Suppressor macrophage treated with lipopolysaccharide for 1 hour (primary cell): Measurements from ENCODE around the gene MAD2L1.

Experiments used
- DNase-seq, 3 donors: peaks; one replicate each; pipeline ENCODE4 v3.0.0-alpha.2; 2020 to 2022

Gene MAD2L1

DNA sequence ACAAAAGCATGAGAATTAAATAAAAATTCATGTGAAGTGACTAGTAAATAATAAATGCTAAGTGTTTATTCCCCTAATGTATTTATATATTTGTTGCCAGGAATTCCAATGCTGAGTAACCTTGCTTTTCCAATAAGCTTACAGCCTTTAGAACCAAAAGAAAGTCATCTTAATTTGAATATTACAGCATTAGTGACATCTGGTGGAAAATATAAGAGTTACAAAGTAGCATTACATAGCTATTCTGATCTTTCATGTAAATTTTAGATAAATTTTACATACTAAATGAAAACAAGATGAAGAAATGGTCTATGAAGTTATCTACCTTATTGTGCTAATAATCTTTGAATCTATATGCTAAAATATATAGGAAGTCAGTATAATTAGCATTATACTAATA is 10.4 kb downstream of the MAD2L1 start:
- peak in 2 of 3 donors; percentile 41 to 54 for DNase-seq

DNA sequence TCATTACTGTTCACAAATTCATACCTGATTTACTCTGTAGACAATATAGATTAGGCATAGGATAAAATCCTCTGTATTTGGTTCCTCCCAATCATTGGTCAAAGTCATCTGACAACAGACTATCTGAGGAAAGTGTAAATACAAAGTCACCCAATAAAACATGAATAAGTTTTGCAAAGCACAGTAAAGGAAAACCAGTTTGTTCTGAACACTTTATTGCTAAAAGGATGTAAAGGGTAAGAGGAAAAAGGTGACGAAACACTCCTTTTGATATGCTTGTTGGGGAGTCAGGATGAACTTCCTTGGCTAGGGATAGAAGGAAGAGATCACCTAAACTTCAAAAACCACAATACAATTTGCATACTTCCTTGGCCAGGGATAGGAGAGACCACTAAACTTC is 10.9 kb downstream of the MAD2L1 start:
- no peak for DNase-seq

DNA sequence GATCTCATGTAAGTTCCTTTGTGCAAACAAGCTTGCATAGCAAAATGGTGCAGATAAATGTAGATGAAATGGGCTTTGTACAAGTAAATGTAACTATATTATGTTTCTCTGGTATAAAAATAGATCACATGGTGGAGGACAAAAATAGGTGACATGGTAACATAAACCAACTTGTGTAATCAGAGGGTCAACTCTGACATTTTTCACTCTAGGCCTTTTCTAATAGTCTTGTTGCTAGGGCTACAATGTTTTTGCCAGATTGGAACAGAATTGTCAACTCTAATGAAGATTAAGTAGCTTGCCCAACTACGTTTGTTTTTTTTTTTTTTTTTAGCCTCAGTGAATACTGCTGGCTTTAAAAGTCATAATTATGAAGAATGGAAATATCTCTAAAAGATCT is 11.5 kb downstream of the MAD2L1 start:
- DNase-seq = no peak

DNA sequence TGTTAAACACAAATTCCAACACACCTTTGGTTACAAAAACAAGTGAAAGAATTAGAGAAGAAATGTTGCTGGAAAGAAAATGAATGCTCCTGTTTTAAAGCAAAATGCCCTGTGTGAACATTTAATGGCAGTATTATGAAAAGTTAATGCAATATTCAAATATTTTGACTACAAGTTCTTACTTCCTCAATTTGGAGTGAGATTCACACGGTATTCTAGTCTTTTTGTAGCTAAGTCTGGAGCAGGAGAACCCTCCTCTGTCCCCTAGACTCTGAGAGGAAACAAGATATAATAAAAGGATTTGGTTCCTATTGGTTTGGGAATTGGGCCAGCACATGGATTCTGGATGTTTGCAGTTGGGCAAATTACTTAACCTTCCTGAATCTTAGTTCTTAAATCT is 12.7 kb downstream of the MAD2L1 start:
- DNase-seq = peak; percentile 17 to 54 (median 53)

DNA sequence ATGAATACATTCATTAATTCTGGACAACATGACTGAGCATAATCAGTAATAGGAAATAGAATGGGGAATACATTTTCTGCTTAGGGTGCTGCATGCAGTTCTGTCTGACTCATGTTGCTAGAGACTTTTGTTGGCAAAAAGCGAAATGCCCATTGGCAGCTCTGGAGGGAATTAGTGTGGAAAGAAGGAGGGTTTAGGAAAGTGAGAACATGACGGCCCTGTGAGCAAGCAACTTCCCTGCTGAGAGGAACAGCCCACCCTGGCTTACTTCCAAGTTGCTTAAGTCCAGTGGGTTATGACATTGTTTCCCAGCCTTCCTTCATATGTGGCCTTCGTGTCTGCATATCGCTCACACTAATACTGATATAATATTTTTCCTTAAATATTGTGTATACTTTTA is 13.8 kb downstream of the MAD2L1 start:
- DNase-seq = peak; percentile 89 to 95 (median 91)

DNA sequence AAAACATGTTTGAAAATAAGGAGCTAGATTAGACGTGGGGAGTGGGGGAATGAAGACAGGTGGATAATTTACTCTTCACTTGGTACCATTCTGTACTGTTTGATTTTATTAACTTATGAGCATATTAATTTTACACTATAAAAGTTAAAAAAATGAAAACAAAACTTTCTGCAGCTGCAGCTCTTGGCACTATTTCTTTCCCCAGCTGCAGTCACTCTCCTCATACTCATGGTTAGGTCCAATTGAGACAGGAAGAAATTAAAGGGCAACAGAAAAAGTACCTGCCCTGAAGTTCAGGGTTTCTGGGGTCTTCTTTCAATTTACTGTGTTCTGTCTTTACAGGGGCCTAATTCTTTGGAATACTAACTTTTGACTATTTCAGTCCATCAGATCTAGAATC is 15.4 kb downstream of the MAD2L1 start:
- no peak for DNase-seq

DNA sequence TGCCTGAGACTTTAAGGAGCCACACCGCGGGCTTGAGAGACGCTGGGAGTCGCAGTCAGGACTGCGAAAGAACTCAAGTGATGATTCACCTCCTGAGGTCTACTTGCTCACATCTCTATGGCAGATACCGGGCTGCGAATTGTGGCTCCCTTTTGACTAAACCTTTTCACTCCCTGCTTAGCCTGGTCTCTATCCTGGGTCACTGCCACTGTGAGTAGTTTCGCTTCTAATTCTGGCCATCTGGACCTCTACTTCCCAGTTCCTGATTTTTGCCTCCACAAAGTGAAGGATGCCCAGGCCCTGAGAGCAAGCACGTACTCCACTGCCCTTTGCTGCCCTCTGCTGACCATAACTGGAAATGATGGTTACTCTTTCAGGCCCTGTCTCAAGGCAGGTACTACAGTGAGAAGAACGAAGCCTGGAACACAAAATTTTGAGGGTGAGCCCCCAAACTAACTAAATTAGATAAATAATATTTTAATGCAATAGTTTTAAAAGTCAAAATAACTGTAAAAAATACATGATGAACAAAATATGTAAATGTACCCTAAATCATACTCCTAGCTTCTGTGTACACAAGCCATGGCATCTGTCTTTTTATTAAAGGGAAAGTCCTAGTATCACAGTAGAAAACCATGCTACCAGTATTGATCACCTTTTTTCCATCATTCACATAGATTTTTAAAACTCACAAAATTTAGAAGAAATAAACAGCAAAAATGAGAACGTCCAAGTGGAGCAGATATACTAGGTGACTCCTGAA is 16.7 kb downstream of the MAD2L1 start:
- DNase-seq = peak; percentile 88 to 92 (median 89)

DNA sequence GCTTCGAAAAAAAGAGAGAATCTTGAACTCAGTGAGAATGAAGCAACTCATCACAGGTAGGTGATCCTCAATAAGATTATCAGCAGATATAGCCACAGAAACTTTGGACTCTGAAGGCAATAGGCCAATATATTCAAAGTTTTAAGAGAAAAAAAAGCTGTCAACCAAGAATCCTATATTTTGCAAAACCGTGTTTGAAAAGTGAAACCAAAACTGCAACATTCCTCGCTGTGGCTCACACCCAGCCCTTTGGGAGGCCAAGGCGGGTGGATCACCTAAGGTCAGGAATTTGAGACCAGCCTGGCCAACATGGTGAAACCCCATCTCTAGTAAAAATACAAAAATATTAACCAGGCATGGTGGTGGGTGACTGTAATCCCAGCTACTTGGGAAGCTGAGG is 22.8 kb downstream of the MAD2L1 start:
- DNase-seq = no peak

DNA sequence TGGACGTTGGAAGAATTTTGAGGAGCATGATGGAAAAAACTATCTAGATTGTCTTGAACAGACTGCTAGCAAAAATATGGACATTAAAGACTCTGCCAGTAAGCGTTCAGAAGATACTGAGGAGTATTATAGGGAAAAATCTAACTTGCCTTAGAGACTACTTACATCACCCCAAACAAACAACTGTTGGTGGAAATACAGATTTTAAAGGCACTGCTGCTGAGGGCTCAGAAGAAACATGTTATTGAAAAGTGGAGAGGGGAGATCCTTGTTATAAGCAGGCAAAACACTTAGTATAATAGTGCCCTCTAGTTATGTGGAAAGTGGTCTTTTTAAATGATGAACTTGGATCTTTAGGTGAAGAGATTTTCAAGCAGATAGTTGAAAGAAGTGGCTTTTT is 29.2 kb downstream of the MAD2L1 start:
- no peak for DNase-seq

DNA sequence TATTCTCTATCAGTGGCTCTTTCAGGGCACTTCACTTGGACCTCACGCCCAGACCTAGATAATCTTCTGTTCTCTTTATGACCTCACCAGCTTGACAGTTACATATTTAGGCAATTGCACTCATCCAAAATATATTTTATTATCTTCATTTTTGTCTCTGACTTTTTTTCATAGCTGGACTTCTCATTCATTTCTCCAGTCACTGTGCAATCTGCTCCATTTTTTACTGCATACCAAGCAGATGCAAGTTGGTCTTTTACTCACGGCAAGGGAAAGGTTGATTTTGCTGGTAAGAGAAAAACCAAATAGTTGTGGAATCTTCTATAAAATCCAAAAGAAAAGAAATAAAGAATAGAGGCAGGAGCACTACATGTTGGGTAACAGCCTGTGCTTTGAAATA is 31.7 kb downstream of the MAD2L1 start:
- DNase-seq = no peak

DNA sequence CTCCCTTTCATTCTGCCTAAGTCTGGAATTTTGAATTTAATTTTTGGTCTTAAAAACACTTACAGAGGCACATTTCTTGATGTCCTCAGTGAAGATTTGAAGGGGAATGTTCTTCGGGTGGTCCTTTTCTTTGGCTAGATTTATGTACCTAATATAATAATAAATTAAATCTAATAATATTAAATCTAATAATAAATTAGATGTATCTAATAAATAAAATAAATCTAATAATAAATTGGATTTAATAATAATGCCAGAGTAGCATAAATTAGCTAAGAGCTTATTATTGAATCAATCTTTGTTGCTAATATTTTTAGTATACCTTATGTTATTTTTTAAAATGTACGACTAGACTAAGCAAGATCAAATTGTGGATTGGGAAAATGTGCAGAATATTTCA is 39.8 kb downstream of the MAD2L1 start:
- DNase-seq = no peak

DNA sequence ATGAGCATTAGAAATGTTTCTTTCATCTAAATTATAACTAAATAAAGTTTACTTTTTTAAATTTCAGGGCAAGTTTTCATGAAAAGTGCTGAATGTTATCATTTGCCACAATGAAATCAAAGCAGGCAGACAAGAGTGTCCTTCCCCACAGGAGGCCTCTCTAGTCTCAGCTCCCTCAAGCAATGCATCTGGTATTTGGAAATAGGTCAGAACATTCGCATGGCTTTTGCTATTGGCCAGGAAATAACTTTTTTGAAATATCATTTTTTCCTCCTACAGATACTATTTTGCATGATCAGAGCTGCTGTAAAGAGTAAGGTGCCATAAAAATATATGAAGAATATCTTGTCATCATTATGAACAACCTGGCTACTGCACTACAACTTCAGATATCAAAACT is 41.1 kb downstream of the MAD2L1 start:
- no peak for DNase-seq

DNA sequence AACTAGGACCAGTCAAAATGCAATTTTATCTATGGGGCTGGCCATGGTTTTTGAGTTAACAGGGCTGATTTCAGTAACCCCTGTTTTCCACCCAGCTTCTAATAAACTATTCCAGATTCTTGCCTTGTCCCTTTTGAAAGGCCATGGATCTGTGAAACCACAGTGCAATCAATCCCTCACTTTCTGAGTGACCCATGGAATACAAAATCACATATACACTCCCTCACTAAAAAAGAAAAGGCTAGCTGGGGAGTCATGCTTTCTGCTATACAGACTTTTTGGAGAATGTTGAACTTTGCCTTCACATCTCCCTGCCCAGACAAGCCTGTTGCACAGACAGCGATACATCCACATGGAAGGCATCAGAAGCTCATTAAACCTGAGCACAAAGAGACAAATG is 47.9 kb downstream of the MAD2L1 start:
- DNase-seq = no peak

DNA sequence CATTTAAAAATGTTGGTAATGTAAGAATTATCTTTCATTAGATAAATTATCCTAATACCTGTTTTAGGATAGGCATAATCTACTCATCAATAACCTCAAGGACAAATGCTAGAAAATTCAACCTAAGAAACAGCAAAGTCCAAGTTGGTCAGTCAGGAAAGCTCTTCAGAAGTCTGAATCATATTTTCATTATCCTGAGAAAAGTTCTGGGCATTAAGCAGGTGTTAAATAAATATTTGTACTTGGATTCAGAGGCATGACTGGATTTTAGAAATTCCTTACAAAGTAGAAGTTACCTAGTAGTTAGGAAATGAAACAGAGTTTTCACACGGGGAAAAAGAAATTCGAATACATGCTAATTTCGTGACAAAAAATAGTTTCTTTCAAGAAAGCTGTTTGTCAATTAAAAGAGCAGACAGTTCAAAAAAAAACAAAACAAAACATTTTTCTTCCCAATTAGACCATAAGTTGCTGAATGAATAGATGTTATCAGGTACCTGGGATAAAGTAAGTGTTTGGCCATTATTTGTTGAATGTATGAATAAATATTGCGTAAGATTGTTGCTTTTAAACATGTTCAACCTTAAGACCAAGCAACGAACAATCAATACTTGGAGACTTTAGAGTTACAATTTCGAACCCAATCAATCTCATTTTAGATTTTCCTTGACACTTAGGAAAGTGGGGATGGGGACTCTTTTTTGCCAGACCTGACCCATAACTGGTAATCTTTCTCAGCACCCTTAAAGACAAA is 48.5 kb downstream of the MAD2L1 start:
- DNase-seq = no peak

DNA sequence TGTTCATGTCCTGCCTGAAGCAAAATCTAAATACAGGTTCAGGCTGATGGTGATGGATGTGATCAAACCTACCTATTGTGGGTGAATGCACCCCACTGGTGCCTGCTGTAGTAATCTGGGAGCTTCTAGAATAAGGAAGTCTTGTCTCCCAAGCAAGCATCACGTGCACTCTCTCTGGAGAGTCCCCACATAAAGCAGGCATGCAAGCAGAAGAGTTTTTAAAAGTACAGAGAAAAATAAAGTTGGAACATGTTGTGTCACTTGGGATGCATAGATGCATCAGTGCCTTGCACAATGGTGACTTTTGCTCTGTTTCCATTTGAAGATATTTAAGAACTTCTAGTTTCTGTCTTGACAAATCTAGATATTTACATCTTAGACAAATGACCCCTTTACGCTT is 54.9 kb downstream of the MAD2L1 start:
- DNase-seq = no peak

DNA sequence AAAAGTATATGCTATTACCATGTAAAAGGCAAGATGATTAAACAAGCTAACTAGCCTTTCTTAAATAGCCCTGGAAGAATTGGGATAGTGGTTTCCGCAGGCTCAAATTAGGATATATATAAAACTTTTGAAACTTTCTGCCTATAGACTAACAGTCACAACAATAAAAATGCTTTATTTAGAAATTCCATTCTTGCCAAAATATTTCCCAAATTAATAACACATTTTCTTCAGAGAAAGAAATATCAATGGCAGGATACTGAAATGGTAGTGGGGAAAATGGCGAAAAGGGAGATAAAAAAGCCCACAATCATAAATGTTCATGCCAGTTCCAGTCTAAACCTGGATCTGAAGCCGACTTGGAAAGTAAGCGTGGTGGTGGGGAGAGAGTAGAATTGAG is 56.0 kb downstream of the MAD2L1 start:
- no peak for DNase-seq

DNA sequence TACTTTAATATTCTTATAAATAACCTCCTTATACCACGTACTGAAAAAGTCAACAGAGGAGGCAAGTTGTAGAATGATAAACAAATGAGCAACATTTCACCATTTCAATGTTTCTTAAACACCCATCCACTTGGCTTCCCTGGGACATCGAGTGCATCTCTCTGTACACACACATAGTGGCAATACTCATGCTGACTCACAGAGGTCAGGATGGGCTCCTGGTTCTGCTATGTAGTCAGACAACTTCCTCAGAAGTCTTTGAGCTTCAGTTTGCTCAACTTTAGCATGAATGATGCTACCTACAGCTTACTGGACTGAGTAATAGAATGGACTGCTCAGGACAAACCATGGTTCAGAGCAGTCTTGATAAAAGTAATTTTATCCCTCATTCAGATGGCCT is 56.9 kb downstream of the MAD2L1 start:
- DNase-seq = no peak

DNA sequence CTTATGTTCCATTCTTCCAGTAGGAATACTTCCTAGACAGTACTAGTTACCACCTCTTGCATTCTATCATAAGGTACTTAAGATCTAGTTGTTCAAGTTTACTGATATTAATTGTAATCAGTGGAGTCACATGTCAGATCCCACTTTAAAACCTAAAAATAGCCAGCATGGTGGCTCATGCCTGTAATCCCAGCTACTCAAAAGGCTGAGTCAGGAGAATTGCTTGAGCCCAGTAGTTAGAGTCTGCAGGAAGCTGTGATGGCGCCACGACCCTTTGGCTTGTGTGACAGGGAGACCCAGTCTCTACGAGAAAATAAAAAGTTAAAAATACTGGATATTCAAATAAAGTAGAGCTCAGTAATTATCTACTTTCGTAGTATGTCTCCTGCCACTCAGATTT is 57.7 kb downstream of the MAD2L1 start:
- no peak for DNase-seq

DNA sequence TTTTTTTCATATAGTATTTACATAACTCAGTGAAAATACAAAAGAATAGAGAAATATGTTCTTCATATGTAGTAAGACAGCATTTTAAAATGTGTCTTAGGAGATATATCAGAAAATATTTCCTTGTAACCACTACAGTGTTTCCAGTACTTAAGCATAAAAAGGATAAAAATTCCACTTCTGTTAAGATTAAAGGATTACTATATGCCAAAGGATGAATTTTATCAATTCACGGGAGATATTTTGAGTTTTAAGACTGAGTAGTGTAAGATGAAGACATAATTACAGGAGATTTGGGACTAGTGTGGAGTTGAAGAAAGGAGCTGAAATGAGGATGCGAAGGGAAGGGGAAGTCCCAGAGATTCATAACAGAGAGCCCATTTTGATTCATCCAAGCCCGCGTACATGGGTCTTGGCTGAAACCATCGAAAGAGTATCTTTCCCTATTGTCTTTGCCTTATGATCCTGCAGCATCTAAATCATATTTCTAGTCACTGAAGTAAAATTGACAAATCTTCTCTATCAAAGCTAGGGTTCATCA is 58.7 kb downstream of the MAD2L1 start:
- DNase-seq = no peak

DNA sequence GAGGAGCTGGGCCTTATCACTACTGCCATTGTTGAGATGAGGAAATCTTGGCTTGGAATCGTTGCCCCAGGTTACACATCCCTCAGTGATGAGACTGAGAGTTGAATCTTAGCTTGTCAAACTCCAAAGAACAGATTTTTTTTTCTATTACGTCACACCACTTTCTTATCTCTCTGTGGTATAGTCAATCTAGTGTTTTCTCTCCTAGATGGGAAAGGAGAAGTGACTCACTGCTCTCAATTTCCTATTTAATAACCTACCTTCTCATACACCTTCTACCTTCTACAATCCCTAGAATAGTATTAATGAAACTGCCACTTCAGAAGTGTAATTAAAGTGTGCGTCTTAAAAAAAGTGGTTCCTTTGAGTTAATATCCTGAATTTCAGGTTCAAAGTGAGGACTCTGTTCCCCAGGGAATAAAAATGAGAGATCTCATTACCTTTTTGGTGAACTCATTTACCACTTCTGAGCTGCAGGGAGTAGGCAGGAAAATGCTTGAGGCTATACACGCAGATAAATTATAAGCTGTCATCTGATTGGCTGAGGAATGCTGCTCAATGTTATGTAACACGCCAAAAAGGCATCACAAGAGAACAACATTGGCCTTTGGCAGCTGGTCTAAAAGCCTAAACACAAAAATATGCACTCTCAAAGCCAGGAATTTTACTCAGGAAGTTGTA is 59.3 kb downstream of the MAD2L1 start:
- no peak for DNase-seq
